Glomerular visceral epithelial cell (primary cell): Measurements from ENCODE around the gene CLEC1A.

Source experiments
- DNase-seq: peaks from one replicate; pipeline ENCODE4 v3.0.0-alpha.2; 2016; ENCODE audit errors: extremely low spot score

Gene CLEC1A

GRCh38 chr12:10098791-10099190 lies at the start of gene CLEC1A:
Gene CLEC1A, minus strand, starts transcription at chr12:10098985. Its CDS starts 63 bp downstream, at chr12:10098922.
- no peak for DNase-seq

GRCh38 chr12:10147714-10148403 lies 49.1 kb upstream of the CLEC1A start:
- no peak for DNase-seq

- no peak for DNase-seq
Observed at GRCh38 chr12:10142976-10143589, 44.3 kb upstream of the CLEC1A start.

GRCh38 chr12:10140001-10140400 lies 41.2 kb upstream of the CLEC1A start:
- peak; percentile 24 for DNase-seq

GRCh38 chr12:10136637-10137205 lies 37.9 kb upstream of the CLEC1A start:
- no peak for DNase-seq

- no peak for DNase-seq
Observed at GRCh38 chr12:10135126-10135525, 36.3 kb upstream of the CLEC1A start.

- DNase-seq, result no peak
Observed at GRCh38 chr12:10132850-10133370, 34.1 kb upstream of the CLEC1A start.

GRCh38 chr12:10131111-10131690 lies 32.4 kb upstream of the CLEC1A start:
- DNase-seq, result no peak

- DNase-seq, result no peak
Observed at GRCh38 chr12:10130042-10130441, 31.3 kb upstream of the CLEC1A start, which contains the start of gene CLEC7A. Gene CLEC7A, minus strand, starts transcription at chr12:10130199. Its CDS starts 117 bp downstream, at chr12:10130082.

- DNase-seq, result no peak
Observed at GRCh38 chr12:10128687-10129086, 29.9 kb upstream of the CLEC1A start.

- DNase-seq, result no peak
Observed at GRCh38 chr12:10126413-10126812, 27.6 kb upstream of the CLEC1A start.

- no peak for DNase-seq
Observed at GRCh38 chr12:10122689-10123088, 23.9 kb upstream of the CLEC1A start.

- DNase-seq, result no peak
Observed at GRCh38 chr12:10121278-10121677, 22.5 kb upstream of the CLEC1A start.

GRCh38 chr12:10119066-10119465 lies 20.3 kb upstream of the CLEC1A start:
- no peak for DNase-seq

- no peak for DNase-seq
Observed at GRCh38 chr12:10115890-10116289, 17.1 kb upstream of the CLEC1A start.

- DNase-seq, result no peak
Observed at GRCh38 chr12:10115311-10115710, 16.5 kb upstream of the CLEC1A start.

GRCh38 chr12:10113920-10114319 lies 15.1 kb upstream of the CLEC1A start:
- DNase-seq, result no peak

GRCh38 chr12:10113075-10113474 lies 14.3 kb upstream of the CLEC1A start:
- DNase-seq, result no peak

- DNase-seq, result no peak
Observed at GRCh38 chr12:10111451-10111850, 12.7 kb upstream of the CLEC1A start.

GRCh38 chr12:10110256-10110844 lies 11.6 kb upstream of the CLEC1A start:
- no peak for DNase-seq

- no peak for DNase-seq
Observed at GRCh38 chr12:10102322-10102721, 3.5 kb upstream of the CLEC1A start.

- no peak for DNase-seq
Observed at GRCh38 chr12:10101648-10102220, 2.9 kb upstream of the CLEC1A start.
